Measurements from ENCODE around the gene APOE.

DNA sequence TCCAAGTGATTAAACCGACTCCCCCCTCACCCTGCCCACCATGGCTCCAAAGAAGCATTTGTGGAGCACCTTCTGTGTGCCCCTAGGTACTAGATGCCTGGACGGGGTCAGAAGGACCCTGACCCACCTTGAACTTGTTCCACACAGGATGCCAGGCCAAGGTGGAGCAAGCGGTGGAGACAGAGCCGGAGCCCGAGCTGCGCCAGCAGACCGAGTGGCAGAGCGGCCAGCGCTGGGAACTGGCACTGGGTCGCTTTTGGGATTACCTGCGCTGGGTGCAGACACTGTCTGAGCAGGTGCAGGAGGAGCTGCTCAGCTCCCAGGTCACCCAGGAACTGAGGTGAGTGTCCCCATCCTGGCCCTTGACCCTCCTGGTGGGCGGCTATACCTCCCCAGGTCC lies 2.0 kb downstream of the APOE start:
- TF ChIP-seq, protein P1, sequence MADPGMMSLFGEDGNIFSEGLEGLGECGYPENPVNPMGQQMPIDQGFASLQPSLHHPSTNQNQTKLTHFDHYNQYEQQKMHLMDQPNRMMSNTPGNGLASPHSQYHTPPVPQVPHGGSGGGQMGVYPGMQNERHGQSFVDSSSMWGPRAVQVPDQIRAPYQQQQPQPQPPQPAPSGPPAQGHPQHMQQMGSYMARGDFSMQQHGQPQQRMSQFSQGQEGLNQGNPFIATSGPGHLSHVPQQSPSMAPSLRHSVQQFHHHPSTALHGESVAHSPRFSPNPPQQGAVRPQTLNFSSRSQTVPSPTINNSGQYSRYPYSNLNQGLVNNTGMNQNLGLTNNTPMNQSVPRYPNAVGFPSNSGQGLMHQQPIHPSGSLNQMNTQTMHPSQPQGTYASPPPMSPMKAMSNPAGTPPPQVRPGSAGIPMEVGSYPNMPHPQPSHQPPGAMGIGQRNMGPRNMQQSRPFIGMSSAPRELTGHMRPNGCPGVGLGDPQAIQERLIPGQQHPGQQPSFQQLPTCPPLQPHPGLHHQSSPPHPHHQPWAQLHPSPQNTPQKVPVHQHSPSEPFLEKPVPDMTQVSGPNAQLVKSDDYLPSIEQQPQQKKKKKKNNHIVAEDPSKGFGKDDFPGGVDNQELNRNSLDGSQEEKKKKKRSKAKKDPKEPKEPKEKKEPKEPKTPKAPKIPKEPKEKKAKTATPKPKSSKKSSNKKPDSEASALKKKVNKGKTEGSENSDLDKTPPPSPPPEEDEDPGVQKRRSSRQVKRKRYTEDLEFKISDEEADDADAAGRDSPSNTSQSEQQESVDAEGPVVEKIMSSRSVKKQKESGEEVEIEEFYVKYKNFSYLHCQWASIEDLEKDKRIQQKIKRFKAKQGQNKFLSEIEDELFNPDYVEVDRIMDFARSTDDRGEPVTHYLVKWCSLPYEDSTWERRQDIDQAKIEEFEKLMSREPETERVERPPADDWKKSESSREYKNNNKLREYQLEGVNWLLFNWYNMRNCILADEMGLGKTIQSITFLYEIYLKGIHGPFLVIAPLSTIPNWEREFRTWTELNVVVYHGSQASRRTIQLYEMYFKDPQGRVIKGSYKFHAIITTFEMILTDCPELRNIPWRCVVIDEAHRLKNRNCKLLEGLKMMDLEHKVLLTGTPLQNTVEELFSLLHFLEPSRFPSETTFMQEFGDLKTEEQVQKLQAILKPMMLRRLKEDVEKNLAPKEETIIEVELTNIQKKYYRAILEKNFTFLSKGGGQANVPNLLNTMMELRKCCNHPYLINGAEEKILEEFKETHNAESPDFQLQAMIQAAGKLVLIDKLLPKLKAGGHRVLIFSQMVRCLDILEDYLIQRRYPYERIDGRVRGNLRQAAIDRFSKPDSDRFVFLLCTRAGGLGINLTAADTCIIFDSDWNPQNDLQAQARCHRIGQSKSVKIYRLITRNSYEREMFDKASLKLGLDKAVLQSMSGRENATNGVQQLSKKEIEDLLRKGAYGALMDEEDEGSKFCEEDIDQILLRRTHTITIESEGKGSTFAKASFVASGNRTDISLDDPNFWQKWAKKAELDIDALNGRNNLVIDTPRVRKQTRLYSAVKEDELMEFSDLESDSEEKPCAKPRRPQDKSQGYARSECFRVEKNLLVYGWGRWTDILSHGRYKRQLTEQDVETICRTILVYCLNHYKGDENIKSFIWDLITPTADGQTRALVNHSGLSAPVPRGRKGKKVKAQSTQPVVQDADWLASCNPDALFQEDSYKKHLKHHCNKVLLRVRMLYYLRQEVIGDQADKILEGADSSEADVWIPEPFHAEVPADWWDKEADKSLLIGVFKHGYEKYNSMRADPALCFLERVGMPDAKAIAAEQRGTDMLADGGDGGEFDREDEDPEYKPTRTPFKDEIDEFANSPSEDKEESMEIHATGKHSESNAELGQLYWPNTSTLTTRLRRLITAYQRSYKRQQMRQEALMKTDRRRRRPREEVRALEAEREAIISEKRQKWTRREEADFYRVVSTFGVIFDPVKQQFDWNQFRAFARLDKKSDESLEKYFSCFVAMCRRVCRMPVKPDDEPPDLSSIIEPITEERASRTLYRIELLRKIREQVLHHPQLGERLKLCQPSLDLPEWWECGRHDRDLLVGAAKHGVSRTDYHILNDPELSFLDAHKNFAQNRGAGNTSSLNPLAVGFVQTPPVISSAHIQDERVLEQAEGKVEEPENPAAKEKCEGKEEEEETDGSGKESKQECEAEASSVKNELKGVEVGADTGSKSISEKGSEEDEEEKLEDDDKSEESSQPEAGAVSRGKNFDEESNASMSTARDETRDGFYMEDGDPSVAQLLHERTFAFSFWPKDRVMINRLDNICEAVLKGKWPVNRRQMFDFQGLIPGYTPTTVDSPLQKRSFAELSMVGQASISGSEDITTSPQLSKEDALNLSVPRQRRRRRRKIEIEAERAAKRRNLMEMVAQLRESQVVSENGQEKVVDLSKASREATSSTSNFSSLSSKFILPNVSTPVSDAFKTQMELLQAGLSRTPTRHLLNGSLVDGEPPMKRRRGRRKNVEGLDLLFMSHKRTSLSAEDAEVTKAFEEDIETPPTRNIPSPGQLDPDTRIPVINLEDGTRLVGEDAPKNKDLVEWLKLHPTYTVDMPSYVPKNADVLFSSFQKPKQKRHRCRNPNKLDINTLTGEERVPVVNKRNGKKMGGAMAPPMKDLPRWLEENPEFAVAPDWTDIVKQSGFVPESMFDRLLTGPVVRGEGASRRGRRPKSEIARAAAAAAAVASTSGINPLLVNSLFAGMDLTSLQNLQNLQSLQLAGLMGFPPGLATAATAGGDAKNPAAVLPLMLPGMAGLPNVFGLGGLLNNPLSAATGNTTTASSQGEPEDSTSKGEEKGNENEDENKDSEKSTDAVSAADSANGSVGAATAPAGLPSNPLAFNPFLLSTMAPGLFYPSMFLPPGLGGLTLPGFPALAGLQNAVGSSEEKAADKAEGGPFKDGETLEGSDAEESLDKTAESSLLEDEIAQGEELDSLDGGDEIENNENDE (IDR thresholded peaks at IDR 0.05; ENCODE audit: insufficient replicate concordance, low read length), result no peak
- TF ChIP-seq POLR2A (IDR thresholded peaks at IDR 0.05; ENCODE audit: control extremely low read depth in 1 of 2, low read depth in 2 of 2, low read length in 2 of 2), result no peak
- TF ChIP-seq, protein P2, sequence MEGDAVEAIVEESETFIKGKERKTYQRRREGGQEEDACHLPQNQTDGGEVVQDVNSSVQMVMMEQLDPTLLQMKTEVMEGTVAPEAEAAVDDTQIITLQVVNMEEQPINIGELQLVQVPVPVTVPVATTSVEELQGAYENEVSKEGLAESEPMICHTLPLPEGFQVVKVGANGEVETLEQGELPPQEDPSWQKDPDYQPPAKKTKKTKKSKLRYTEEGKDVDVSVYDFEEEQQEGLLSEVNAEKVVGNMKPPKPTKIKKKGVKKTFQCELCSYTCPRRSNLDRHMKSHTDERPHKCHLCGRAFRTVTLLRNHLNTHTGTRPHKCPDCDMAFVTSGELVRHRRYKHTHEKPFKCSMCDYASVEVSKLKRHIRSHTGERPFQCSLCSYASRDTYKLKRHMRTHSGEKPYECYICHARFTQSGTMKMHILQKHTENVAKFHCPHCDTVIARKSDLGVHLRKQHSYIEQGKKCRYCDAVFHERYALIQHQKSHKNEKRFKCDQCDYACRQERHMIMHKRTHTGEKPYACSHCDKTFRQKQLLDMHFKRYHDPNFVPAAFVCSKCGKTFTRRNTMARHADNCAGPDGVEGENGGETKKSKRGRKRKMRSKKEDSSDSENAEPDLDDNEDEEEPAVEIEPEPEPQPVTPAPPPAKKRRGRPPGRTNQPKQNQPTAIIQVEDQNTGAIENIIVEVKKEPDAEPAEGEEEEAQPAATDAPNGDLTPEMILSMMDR (IDR thresholded peaks at IDR 0.05; ENCODE audit: control extremely low read depth in 1 of 3, insufficient read depth in 1 of 3, low read depth in 1 of 3, low read length in 3 of 3), result no peak
- TF ChIP-seq JUND (IDR thresholded peaks at IDR 0.05; ENCODE audit: low read length), result no peak

Data from H1 (cell line).